ENCODE results near the gene RPS15A. TPM values are rescaled to one million over a fixed set of nuclear protein-coding genes. Genes with fewer than 3 reads are reported as not detected.
"Not testable (repeated sequence)": the region's sequence is repeated elsewhere in the genome, so short reads cannot be mapped to it uniquely, and the experiment has no call there.

RPS15A gene
- total and polyA plus RNA-seq, 2 experiments from 2014 or later = 660 to 1,721 TPM

GRCh38 chr16:18740027-18740426, 50.1 kb downstream of the RPS15A start:
- H3K4me3 ChIP-seq; H3K79me2 ChIP-seq (ENCODE audit: insufficient read depth); H2AFZ ChIP-seq; H3K27ac ChIP-seq; H3K9me3 ChIP-seq (ENCODE audit: low read depth); DNase-seq; H3K4me2 ChIP-seq (ENCODE audit: unreplicated experiment); H3K27me3 ChIP-seq (replicated peaks; ENCODE audit: insufficient read depth); H4K20me1 ChIP-seq (ENCODE audit: insufficient read depth); H3K9me2 ChIP-seq (ENCODE audit: insufficient read depth); H3K36me3 ChIP-seq (ENCODE audit: low read depth); H3K9ac ChIP-seq; H3F3A ChIP-seq (ENCODE audit: insufficient read depth); in situ Hi-C loops (cut with MboI); H3K4me1 ChIP-seq (ENCODE audit: insufficient read depth): not testable (repeated sequence)
- 0% methylated on average over 1 of the region's 3 CpGs; no CpG with 5 or more reads in 1 of the 2 experiments for WGBS, 2 experiments (ENCODE audit: low coverage in 1 of 2, low lambda C conversion rate in 2 of 2, missing lambda C conversion rate in 2 of 2)

- H3K4me2 ChIP-seq (ENCODE audit: unreplicated experiment); H4K20me1 ChIP-seq (ENCODE audit: insufficient read depth); H3K9ac ChIP-seq; H3F3A ChIP-seq (ENCODE audit: insufficient read depth); H3K27ac ChIP-seq; H3K27me3 ChIP-seq (replicated peaks; ENCODE audit: insufficient read depth); in situ Hi-C loops (cut with MboI); H3K79me2 ChIP-seq (ENCODE audit: insufficient read depth); H3K4me3 ChIP-seq; H3K36me3 ChIP-seq (ENCODE audit: low read depth); H2AFZ ChIP-seq; H3K9me2 ChIP-seq (ENCODE audit: insufficient read depth); H3K9me3 ChIP-seq (ENCODE audit: low read depth); H3K4me1 ChIP-seq (ENCODE audit: insufficient read depth); DNase-seq: not testable (repeated sequence)
- WGBS, 2 experiments (ENCODE audit: low coverage in 1 of 2, low lambda C conversion rate in 2 of 2, missing lambda C conversion rate in 2 of 2) = 17 to 49% methylated on average over 3 to 4 of the region's 4 CpGs
These were observed 51.4 kb downstream of the RPS15A start for GRCh38 chr16:18738768-18739167.

- H3K9me2 ChIP-seq (ENCODE audit: insufficient read depth); H3F3A ChIP-seq (ENCODE audit: insufficient read depth); DNase-seq; H3K4me2 ChIP-seq (ENCODE audit: unreplicated experiment); H2AFZ ChIP-seq; in situ Hi-C loops (cut with MboI); H3K27me3 ChIP-seq (replicated peaks; ENCODE audit: insufficient read depth); H3K27ac ChIP-seq; H3K9me3 ChIP-seq (ENCODE audit: low read depth); H3K9ac ChIP-seq; H3K4me3 ChIP-seq; H3K79me2 ChIP-seq (ENCODE audit: insufficient read depth); H3K4me1 ChIP-seq (ENCODE audit: insufficient read depth); H3K36me3 ChIP-seq (ENCODE audit: low read depth); H4K20me1 ChIP-seq (ENCODE audit: insufficient read depth): not testable (repeated sequence)
- 80 to 87% methylated on average over 10 to 27 of the region's 27 CpGs for WGBS, 2 experiments (ENCODE audit: low coverage in 1 of 2, low lambda C conversion rate in 2 of 2, missing lambda C conversion rate in 2 of 2)
These were observed 55.9 kb downstream of the RPS15A start for GRCh38 chr16:18734279-18734678.

Other genes starting within 250 kb of the RPS15A start
- 135 and 144 TPM in 2 replicates for gene NOMO2, start 228.2 kb downstream of the RPS15A start, total RNA-seq (2014; rRNA removed; shearing (Covaris generic))
- gene NOMO2, start 228.2 kb downstream of the RPS15A start, polyA plus RNA-seq (2016; fragmentation: Nextera tagmentation; extraction: Ambion mirVana) = 135 and 139 TPM in 2 replicates
- 184 and 201 TPM in 2 replicates for gene ARL6IP1, start 11.2 kb upstream of the RPS15A start, total RNA-seq (2014; rRNA removed; shearing (Covaris generic))
- 131 and 135 TPM in 2 replicates for gene ARL6IP1, start 11.2 kb upstream of the RPS15A start, polyA plus RNA-seq (2016; fragmentation: Nextera tagmentation; extraction: Ambion mirVana)
- 29.1 and 37.1 TPM in 2 replicates for gene SMG1, start 136.1 kb upstream of the RPS15A start, total RNA-seq (2014; rRNA removed; shearing (Covaris generic))
- 8.4 and 9.3 TPM in 2 replicates for gene SMG1, start 136.1 kb upstream of the RPS15A start, polyA plus RNA-seq (2016; fragmentation: Nextera tagmentation; extraction: Ambion mirVana)
- gene TMC7, start 193.6 kb upstream of the RPS15A start, total RNA-seq (2014; rRNA removed; shearing (Covaris generic)) = 0.25 and 0.54 TPM in 2 replicates
- 1.4 TPM in 2 replicates for gene TMC7, start 193.6 kb upstream of the RPS15A start, polyA plus RNA-seq (2016; fragmentation: Nextera tagmentation; extraction: Ambion mirVana)